BLaER1 (cell line): ENCODE results near the gene CPNE2.
"Not testable (repeated sequence)": the region's sequence is repeated elsewhere in the genome, so short reads cannot be mapped to it uniquely, and the experiment has no call there.

Source experiments
- H3K27ac ChIP-seq: shearing (Covaris generic); formaldehyde crosslinking; 2 replicates; pipeline ENCODE4 v1.8.1; 2022
- H3K27me3 ChIP-seq: shearing (Covaris generic); formaldehyde crosslinking; 2 replicates; pipeline ENCODE4 v1.8.1; 2022
- H3K36me3 ChIP-seq: shearing (Covaris generic); formaldehyde crosslinking; 2 replicates; pipeline ENCODE4 v1.8.1; 2022
- H3K4me1 ChIP-seq: shearing (Covaris generic); formaldehyde crosslinking; 2 replicates; pipeline ENCODE4 v1.8.1; 2022
- H3K4me2 ChIP-seq: shearing (Covaris generic); formaldehyde crosslinking; 2 replicates; pipeline ENCODE4 v1.8.1; 2022
- H3K4me3 ChIP-seq: shearing (Covaris generic); formaldehyde crosslinking; 2 replicates; pipeline ENCODE4 v1.8.1; 2022
- H3K9ac ChIP-seq: shearing (Covaris generic); formaldehyde crosslinking; 2 replicates; pipeline ENCODE4 v1.8.1; 2022
- H3K9me3 ChIP-seq: shearing (Covaris generic); formaldehyde crosslinking; 2 replicates; pipeline ENCODE4 v1.8.1; 2022
- H4K20me1 ChIP-seq: shearing (Covaris generic); formaldehyde crosslinking; 2 replicates; pipeline ENCODE4 v1.8.1; 2022
- Cebpa-rat ChIP-seq: shearing (Covaris generic); IDR thresholded peaks from 2 replicates; pipeline ENCODE4 v1.8.1; 2022

CPNE2 gene

GRCh38 chr16:57106767-57107166 lies 14.4 kb downstream of the CPNE2 start:
- H3K9me3 ChIP-seq, result no peaks in the 10 kb centered on the region
- H3K9ac ChIP-seq, result no peak overlapping the region
- TF ChIP-seq Cebpa-rat, result no peak
- H3K36me3 ChIP-seq, result peaks cover 10% of the 10 kb centered on the region; the same call in 1 of the 2 replicates
- peaks cover 27% of the 10 kb centered on the region for H3K4me1 ChIP-seq
- H3K27ac ChIP-seq, result no peak overlapping the region
- H3K4me2 ChIP-seq, result no peak overlapping the region
- H3K4me3 ChIP-seq, result no peak overlapping the region
- peaks cover 77% of the 10 kb centered on the region for H4K20me1 ChIP-seq
- no peaks in the 10 kb centered on the region for H3K27me3 ChIP-seq

GRCh38 chr16:57107321-57107922 lies 15.0 kb downstream of the CPNE2 start:
- Histone ChIP-seq H3K9me3 (no peaks in the 10 kb centered on the region), H3K9ac (no peak overlapping the region), H3K4me3 (no peak overlapping the region), H4K20me1 (peaks cover 70% of the 10 kb centered on the region), H3K4me2 (no peak overlapping the region), H3K27ac (no peak overlapping the region), H3K36me3 (peaks cover 10% of the 10 kb centered on the region; the same call in 1 of the 2 replicates), H3K4me1 (peaks cover 34% of the 10 kb centered on the region), H3K27me3 (no peaks in the 10 kb centered on the region)
- no peak for TF ChIP-seq Cebpa-rat

GRCh38 chr16:57108432-57108831 lies 16.0 kb downstream of the CPNE2 start:
- H3K4me2 ChIP-seq, result no peak overlapping the region
- TF ChIP-seq Cebpa-rat, result no peak
- H4K20me1 ChIP-seq, result peaks cover 69% of the 10 kb centered on the region
- H3K9ac ChIP-seq, result no peak overlapping the region
- H3K4me1 ChIP-seq, result peaks cover 44% of the 10 kb centered on the region
- no peak overlapping the region for H3K27ac ChIP-seq
- no peaks in the 10 kb centered on the region for H3K9me3 ChIP-seq
- peaks cover 17% of the 10 kb centered on the region for H3K36me3 ChIP-seq
- no peaks in the 10 kb centered on the region for H3K27me3 ChIP-seq
- H3K4me3 ChIP-seq, result no peak overlapping the region

GRCh38 chr16:57109259-57110105 lies 17.1 kb downstream of the CPNE2 start:
- H4K20me1 ChIP-seq, result peaks cover 64% of the 10 kb centered on the region
- not testable (repeated sequence) for H3K9me3 ChIP-seq

GRCh38 chr16:57110937-57111336 lies 18.6 kb downstream of the CPNE2 start:
- peaks cover 40% of the 10 kb centered on the region for H3K36me3 ChIP-seq
- no peak overlapping the region for H3K4me3 ChIP-seq
- H3K4me2 ChIP-seq, result no peak overlapping the region
- H3K4me1 ChIP-seq, result peaks cover 46% of the 10 kb centered on the region
- TF ChIP-seq Cebpa-rat, result no peak
- H3K9ac ChIP-seq, result no peak overlapping the region
- no peaks in the 10 kb centered on the region for H3K9me3 ChIP-seq
- no peak overlapping the region for H3K27ac ChIP-seq
- peaks cover 50% of the 10 kb centered on the region for H4K20me1 ChIP-seq
- H3K27me3 ChIP-seq, result no peaks in the 10 kb centered on the region

More at GRCh38 chr16:57109259-57110105, 17.1 kb downstream of the CPNE2 start:
- H3K4me2 ChIP-seq, H3K27ac ChIP-seq, H3K9ac ChIP-seq, H3K4me3 ChIP-seq, H3K27me3 ChIP-seq: not testable (repeated sequence)
- H3K36me3 ChIP-seq, result peaks cover 28% of the 10 kb centered on the region
- peaks cover 50% of the 10 kb centered on the region for H3K4me1 ChIP-seq

GRCh38 chr16:57111420-57111819 lies 19.0 kb downstream of the CPNE2 start:
- Histone ChIP-seq H3K4me3 (no peak overlapping the region), H3K4me2 (peak overlapping the region; percentile 46), H3K36me3 (peaks cover 45% of the 10 kb centered on the region), H3K9me3 (no peaks in the 10 kb centered on the region), H4K20me1 (peaks cover 45% of the 10 kb centered on the region; the same call in 1 of the 2 replicates), H3K27me3 (no peaks in the 10 kb centered on the region), H3K4me1 (peaks cover 49% of the 10 kb centered on the region), H3K9ac (peak overlapping the region; percentile 38; the same call in 1 of the 2 replicates), H3K27ac (no peak overlapping the region)
- no peak for TF ChIP-seq Cebpa-rat

GRCh38 chr16:57112403-57113041 lies 20.1 kb downstream of the CPNE2 start:
- H3K36me3 ChIP-seq, result peaks cover 56% of the 10 kb centered on the region
- H4K20me1 ChIP-seq, result peaks cover 34% of the 10 kb centered on the region; the same call in 1 of the 2 replicates
- peak overlapping the region; percentile 46 for H3K4me2 ChIP-seq
- no peaks in the 10 kb centered on the region for H3K9me3 ChIP-seq
- peak overlapping the region; percentile 38; the same call in 1 of the 2 replicates for H3K9ac ChIP-seq
- TF ChIP-seq Cebpa-rat, result no peak
- peaks cover 47% of the 10 kb centered on the region for H3K4me1 ChIP-seq
- no peaks in the 10 kb centered on the region for H3K27me3 ChIP-seq
- no peak overlapping the region for H3K4me3 ChIP-seq
- peak overlapping the region; percentile 42; the same call in 1 of the 2 replicates for H3K27ac ChIP-seq

GRCh38 chr16:57113042-57113453 lies 20.7 kb downstream of the CPNE2 start:
- Histone ChIP-seq H3K4me2 (peak overlapping the region; percentile 46), H3K27me3 (no peaks in the 10 kb centered on the region)

GRCh38 chr16:57113664-57114063 lies 21.3 kb downstream of the CPNE2 start:
- no peak overlapping the region for H3K4me3 ChIP-seq
- peaks cover 66% of the 10 kb centered on the region for H3K36me3 ChIP-seq

More at GRCh38 chr16:57113042-57113453, 20.7 kb downstream of the CPNE2 start:
- H4K20me1 ChIP-seq, result peaks cover 32% of the 10 kb centered on the region; the same call in 1 of the 2 replicates
- H3K27ac ChIP-seq, result peak overlapping the region; percentile 42; the same call in 1 of the 2 replicates
- H3K9me3 ChIP-seq, result no peaks in the 10 kb centered on the region
- peaks cover 61% of the 10 kb centered on the region for H3K36me3 ChIP-seq
- peaks cover 47% of the 10 kb centered on the region for H3K4me1 ChIP-seq
- no peak overlapping the region for H3K4me3 ChIP-seq
- no peak overlapping the region for H3K9ac ChIP-seq
- TF ChIP-seq Cebpa-rat, result no peak

GRCh38 chr16:57115168-57115513 lies 22.8 kb downstream of the CPNE2 start:
- Histone ChIP-seq H3K27ac (no peak overlapping the region), H3K36me3 (peaks cover 76% of the 10 kb centered on the region), H3K27me3 (no peaks in the 10 kb centered on the region), H3K9ac (no peak overlapping the region), H3K4me2 (no peak overlapping the region), H4K20me1 (peaks cover 11% of the 10 kb centered on the region; the same call in 1 of the 2 replicates), H3K4me1 (peaks cover 62% of the 10 kb centered on the region), H3K4me3 (no peak overlapping the region), H3K9me3 (no peaks in the 10 kb centered on the region)
- no peak for TF ChIP-seq Cebpa-rat

More at GRCh38 chr16:57113664-57114063, 21.3 kb downstream of the CPNE2 start:
- no peak overlapping the region for H3K4me2 ChIP-seq
- no peak for TF ChIP-seq Cebpa-rat
- no peak overlapping the region for H3K27ac ChIP-seq
- no peak overlapping the region for H3K9ac ChIP-seq
- no peaks in the 10 kb centered on the region for H3K9me3 ChIP-seq
- peaks cover 48% of the 10 kb centered on the region for H3K4me1 ChIP-seq
- peaks cover 25% of the 10 kb centered on the region; the same call in 1 of the 2 replicates for H4K20me1 ChIP-seq
- H3K27me3 ChIP-seq, result no peaks in the 10 kb centered on the region
